Measurements from ENCODE around the gene ZNF12.
"Not testable (repeated sequence)": the region's sequence is repeated elsewhere in the genome, so short reads cannot be mapped to it uniquely, and the experiment has no call there.

The ZNF12 gene

DNA sequence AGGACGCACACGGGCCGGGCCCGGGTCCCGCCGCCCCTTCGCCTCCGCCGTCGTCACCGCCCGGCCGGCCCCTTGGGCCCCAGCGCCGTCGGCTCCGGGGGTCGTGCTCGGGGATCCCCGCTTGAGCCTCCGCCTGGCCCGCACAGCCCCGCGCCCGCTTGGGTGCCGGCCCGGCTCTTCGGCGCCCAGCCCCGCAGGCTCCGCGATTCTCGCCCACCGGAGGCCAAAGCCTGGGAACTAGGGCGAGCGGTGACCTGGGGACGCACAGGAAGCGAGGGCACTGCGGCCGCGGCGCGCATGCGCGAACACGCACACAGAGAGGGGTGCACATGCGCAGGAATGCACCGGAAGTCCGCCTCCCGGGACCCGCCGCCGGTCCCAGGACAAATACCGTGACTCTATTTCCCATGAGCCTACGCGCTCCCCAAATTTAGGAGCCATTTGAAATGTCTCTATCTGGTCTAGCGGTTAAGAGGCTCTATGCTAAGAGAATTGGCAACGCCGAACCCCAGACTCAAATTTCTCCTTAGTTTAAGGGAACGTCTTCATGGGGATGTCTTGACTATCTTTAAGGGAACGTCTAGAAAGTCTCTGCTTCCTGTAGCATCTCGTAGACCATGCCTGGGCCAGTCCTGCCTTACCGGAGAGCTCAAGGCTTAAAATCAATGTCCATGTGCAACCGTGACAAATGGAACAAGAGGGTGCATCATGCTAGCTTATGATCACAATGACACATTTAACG is at the start of gene ZNF12:
ZNF12 (minus strand) TSS at position 282 of the 742 bp plus-strand sequence. CDS start 1,774 bp downstream, outside the sequence.
- peaks cover 0 to 17% (median 12%) of the 10 kb centered on the region in 5 donors for H3K36me3 ChIP-seq (ENCODE audit: control insufficient read depth in 5 of 5, insufficient read depth in 5 of 5, low read length in 5 of 5)
- peaks cover 0 to 3% (median 0%) of the 10 kb centered on the region in 5 donors for H3K27me3 ChIP-seq (ENCODE audit: control insufficient read depth in 5 of 5, insufficient read depth in 4 of 5, low read length in 5 of 5)
- H3K4me1 ChIP-seq (ENCODE audit: control insufficient read depth in 5 of 5, insufficient read depth in 5 of 5, low read length in 5 of 5), result peaks cover 10 to 34% (median 25%) of the 10 kb centered on the region in 5 donors
- H3K9ac ChIP-seq (ENCODE audit: low read length in 5 of 5), result peak within 1 kb of the TSS; percentile 84 to 95 (median 89)
- H3K4me3 ChIP-seq (ENCODE audit: low read depth in 1 of 5, low read length in 5 of 5), result peak within 1 kb of the TSS; percentile 86 to 98 (median 95)
- peak within 1 kb of the TSS; percentile 82 for H3K27ac ChIP-seq (ENCODE audit: low read depth, low read length)
- peaks cover 0 to 4% (median 0%) of the 10 kb centered on the region in 5 donors for H3K9me3 ChIP-seq (ENCODE audit: control insufficient read depth in 5 of 5, low read length in 5 of 5)

- H3K4me1 ChIP-seq (ENCODE audit: control insufficient read depth in 5 of 5, insufficient read depth in 5 of 5, low read length in 5 of 5); H3K4me3 ChIP-seq (ENCODE audit: low read depth in 1 of 5, low read length in 5 of 5); H3K36me3 ChIP-seq (ENCODE audit: control insufficient read depth in 5 of 5, insufficient read depth in 5 of 5, low read length in 5 of 5): not testable (repeated sequence)
These were observed 47.2 kb upstream of the ZNF12 start, which contains the start of gene RSPH10B2 for GRCh38 chr7:6753964-6754363. Gene RSPH10B2 (plus strand): TSS chr7:6754103. CDS start chr7:6757678, 3,575 bp downstream.

GRCh38 chr7:6750173-6750572 is 43.4 kb upstream of the ZNF12 start:
- not testable (repeated sequence) for H3K9ac ChIP-seq (ENCODE audit: low read length in 5 of 5); H3K4me3 ChIP-seq (ENCODE audit: low read depth in 1 of 5, low read length in 5 of 5); H3K9me3 ChIP-seq (ENCODE audit: control insufficient read depth in 5 of 5, low read length in 5 of 5); H3K27ac ChIP-seq (ENCODE audit: low read depth, low read length); H3K4me1 ChIP-seq (ENCODE audit: control insufficient read depth in 5 of 5, insufficient read depth in 5 of 5, low read length in 5 of 5); H3K36me3 ChIP-seq (ENCODE audit: control insufficient read depth in 5 of 5, insufficient read depth in 5 of 5, low read length in 5 of 5); H3K27me3 ChIP-seq (ENCODE audit: control insufficient read depth in 5 of 5, insufficient read depth in 4 of 5, low read length in 5 of 5)

More at GRCh38 chr7:6753964-6754363, 47.2 kb upstream of the ZNF12 start, which contains the start of gene RSPH10B2:
- H3K9ac ChIP-seq (ENCODE audit: low read length in 5 of 5); H3K9me3 ChIP-seq (ENCODE audit: control insufficient read depth in 5 of 5, low read length in 5 of 5); H3K27ac ChIP-seq (ENCODE audit: low read depth, low read length); H3K27me3 ChIP-seq (ENCODE audit: control insufficient read depth in 5 of 5, insufficient read depth in 4 of 5, low read length in 5 of 5): not testable (repeated sequence)

DNA sequence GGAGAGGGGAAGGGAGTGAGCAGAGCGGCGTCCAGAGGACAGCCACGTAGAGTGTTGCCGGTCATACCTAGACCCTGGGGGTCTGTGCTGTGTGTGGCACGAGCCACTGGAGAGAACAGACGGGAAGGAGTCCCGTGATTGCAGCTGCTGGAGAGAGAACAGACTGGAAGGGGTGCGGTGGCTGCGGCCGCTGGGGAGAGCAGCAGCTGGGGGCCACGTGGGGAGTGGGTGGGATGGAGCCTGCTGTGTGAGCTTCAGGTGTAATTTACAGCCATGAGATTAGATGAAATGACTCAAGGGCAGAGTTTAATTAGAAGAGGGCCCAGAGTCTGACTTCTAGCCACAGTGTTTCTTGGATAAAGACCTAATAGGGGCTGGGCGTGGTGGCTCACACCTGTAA is 42.6 kb upstream of the ZNF12 start:
- not testable (repeated sequence) for H3K9ac ChIP-seq (ENCODE audit: low read length in 5 of 5); H3K27ac ChIP-seq (ENCODE audit: low read depth, low read length); H3K4me3 ChIP-seq (ENCODE audit: low read depth in 1 of 5, low read length in 5 of 5); H3K9me3 ChIP-seq (ENCODE audit: control insufficient read depth in 5 of 5, low read length in 5 of 5); H3K27me3 ChIP-seq (ENCODE audit: control insufficient read depth in 5 of 5, insufficient read depth in 4 of 5, low read length in 5 of 5); H3K36me3 ChIP-seq (ENCODE audit: control insufficient read depth in 5 of 5, insufficient read depth in 5 of 5, low read length in 5 of 5); H3K4me1 ChIP-seq (ENCODE audit: control insufficient read depth in 5 of 5, insufficient read depth in 5 of 5, low read length in 5 of 5)

DNA sequence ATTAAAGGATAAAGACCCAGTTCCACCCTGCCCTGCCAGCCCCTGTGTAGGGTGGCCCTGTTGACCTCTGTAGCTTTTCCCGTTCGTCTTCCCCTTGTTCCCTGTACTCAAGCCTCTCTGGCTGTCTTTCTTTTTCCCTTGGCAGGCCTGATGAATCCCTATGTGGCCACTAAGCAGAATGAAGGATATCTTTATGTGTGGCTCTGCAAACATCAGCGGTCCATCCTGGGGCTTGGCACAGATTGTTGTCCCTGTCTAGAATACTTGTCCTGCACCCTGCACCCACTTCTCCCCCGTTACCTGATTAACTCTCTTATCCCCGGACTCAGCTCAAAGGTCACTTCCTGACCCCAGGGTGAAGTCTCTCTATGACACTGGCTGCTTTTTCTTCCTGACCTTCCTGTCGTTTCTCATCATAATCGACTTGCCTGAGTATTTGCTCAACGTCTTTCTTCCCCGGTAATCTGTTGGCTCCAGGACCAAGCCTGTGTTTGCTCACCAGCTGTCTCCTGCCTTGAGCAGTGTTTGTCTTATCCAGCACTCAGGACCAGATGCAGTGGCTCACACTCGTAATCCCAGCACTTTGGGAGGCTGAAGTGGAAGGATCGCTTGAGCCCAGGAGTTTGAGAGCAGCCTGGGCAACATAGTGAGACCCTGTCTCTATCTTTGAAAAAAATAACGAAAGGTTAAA is 37.8 kb upstream of the ZNF12 start:
- not testable (repeated sequence) for H3K4me3 ChIP-seq (ENCODE audit: low read depth in 1 of 5, low read length in 5 of 5); H3K27me3 ChIP-seq (ENCODE audit: control insufficient read depth in 5 of 5, insufficient read depth in 4 of 5, low read length in 5 of 5); H3K9me3 ChIP-seq (ENCODE audit: control insufficient read depth in 5 of 5, low read length in 5 of 5); H3K9ac ChIP-seq (ENCODE audit: low read length in 5 of 5); H3K27ac ChIP-seq (ENCODE audit: low read depth, low read length); H3K4me1 ChIP-seq (ENCODE audit: control insufficient read depth in 5 of 5, insufficient read depth in 5 of 5, low read length in 5 of 5)
- peaks cover 0 to 12% (median 5%) of the 10 kb centered on the region in 5 donors for H3K36me3 ChIP-seq (ENCODE audit: control insufficient read depth in 5 of 5, insufficient read depth in 5 of 5, low read length in 5 of 5)

- H3K27ac ChIP-seq (ENCODE audit: low read depth, low read length); H3K9me3 ChIP-seq (ENCODE audit: control insufficient read depth in 5 of 5, low read length in 5 of 5); H3K27me3 ChIP-seq (ENCODE audit: control insufficient read depth in 5 of 5, insufficient read depth in 4 of 5, low read length in 5 of 5); H3K9ac ChIP-seq (ENCODE audit: low read length in 5 of 5); H3K4me3 ChIP-seq (ENCODE audit: low read depth in 1 of 5, low read length in 5 of 5); H3K4me1 ChIP-seq (ENCODE audit: control insufficient read depth in 5 of 5, insufficient read depth in 5 of 5, low read length in 5 of 5): not testable (repeated sequence)
- peaks cover 3 to 38% (median 27%) of the 10 kb centered on the region in 5 donors for H3K36me3 ChIP-seq (ENCODE audit: control insufficient read depth in 5 of 5, insufficient read depth in 5 of 5, low read length in 5 of 5)
These were observed 31.7 kb upstream of the ZNF12 start for GRCh38 chr7:6738415-6738814.

- H3K4me1 ChIP-seq (ENCODE audit: control insufficient read depth in 5 of 5, insufficient read depth in 5 of 5, low read length in 5 of 5), result peaks cover 2 to 19% (median 10%) of the 10 kb centered on the region in 5 donors
- peak overlapping the region; percentile 76 to 92 (median 87) for H3K4me3 ChIP-seq (ENCODE audit: low read depth in 1 of 5, low read length in 5 of 5)
- H3K9ac ChIP-seq (ENCODE audit: low read length in 5 of 5), result peak overlapping the region; percentile 77 to 93 (median 92)
- no peaks in the 10 kb centered on the region for H3K9me3 ChIP-seq (ENCODE audit: control insufficient read depth in 5 of 5, low read length in 5 of 5)
- H3K27me3 ChIP-seq (ENCODE audit: control insufficient read depth in 5 of 5, insufficient read depth in 4 of 5, low read length in 5 of 5), result no peaks in the 10 kb centered on the region
- H3K27ac ChIP-seq (ENCODE audit: low read depth, low read length), result peak overlapping the region; percentile 82
- peaks cover 0 to 24% (median 8%) of the 10 kb centered on the region in 5 donors for H3K36me3 ChIP-seq (ENCODE audit: control insufficient read depth in 5 of 5, insufficient read depth in 5 of 5, low read length in 5 of 5)
These were observed 23.5 kb upstream of the ZNF12 start for GRCh38 chr7:6730343-6730633.

GRCh38 chr7:6729492-6730342 is 23.0 kb upstream of the ZNF12 start:
- Histone ChIP-seq H3K9ac (ENCODE audit: low read length in 5 of 5) (peak overlapping the region; percentile 77 to 93 (median 92)), H3K27ac (ENCODE audit: low read depth, low read length) (peak overlapping the region; percentile 82), H3K36me3 (ENCODE audit: control insufficient read depth in 5 of 5, insufficient read depth in 5 of 5, low read length in 5 of 5) (peaks cover 0 to 18% (median 5%) of the 10 kb centered on the region in 5 donors), H3K27me3 (ENCODE audit: control insufficient read depth in 5 of 5, insufficient read depth in 4 of 5, low read length in 5 of 5) (no peaks in the 10 kb centered on the region), H3K4me3 (ENCODE audit: low read depth in 1 of 5, low read length in 5 of 5) (peak overlapping the region; percentile 76 to 92 (median 87)), H3K9me3 (ENCODE audit: control insufficient read depth in 5 of 5, low read length in 5 of 5) (no peaks in the 10 kb centered on the region), H3K4me1 (ENCODE audit: control insufficient read depth in 5 of 5, insufficient read depth in 5 of 5, low read length in 5 of 5) (peaks cover 2 to 19% (median 10%) of the 10 kb centered on the region in 5 donors)

DNA sequence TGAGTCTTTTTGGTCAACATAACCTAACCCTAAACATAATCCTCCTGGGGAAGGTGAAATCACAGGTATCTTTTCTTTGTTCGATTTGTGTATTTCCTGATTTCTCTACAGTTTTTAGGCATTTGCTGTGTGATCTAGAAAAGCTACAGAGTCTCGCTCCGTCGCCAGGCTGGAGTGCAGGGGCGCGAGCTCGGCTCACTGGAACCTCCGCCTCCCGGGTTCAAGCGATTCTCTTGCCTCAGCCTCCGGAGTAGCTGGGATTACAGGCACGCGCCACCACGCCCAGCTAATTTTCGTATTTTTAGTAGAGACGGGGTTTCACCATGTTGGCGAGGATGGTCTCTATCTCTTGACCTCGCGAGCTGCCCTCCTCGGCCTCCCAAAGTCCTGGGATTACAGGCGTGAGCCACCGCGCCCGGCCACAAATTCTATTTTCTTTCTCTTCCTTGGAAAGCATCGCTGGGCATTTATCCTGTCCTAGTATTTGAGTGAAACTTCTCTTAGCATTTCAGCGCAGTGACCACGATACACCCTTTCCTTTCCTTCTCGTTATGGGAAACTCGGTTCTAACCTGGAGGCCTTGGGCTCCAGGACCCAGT is 22.2 kb upstream of the ZNF12 start:
- H3K36me3 ChIP-seq (ENCODE audit: control insufficient read depth in 5 of 5, insufficient read depth in 5 of 5, low read length in 5 of 5), result peaks cover 0 to 17% (median 5%) of the 10 kb centered on the region in 5 donors
- H3K9me3 ChIP-seq (ENCODE audit: control insufficient read depth in 5 of 5, low read length in 5 of 5); H3K27me3 ChIP-seq (ENCODE audit: control insufficient read depth in 5 of 5, insufficient read depth in 4 of 5, low read length in 5 of 5): not testable (repeated sequence)
- peaks cover 2 to 19% (median 10%) of the 10 kb centered on the region in 5 donors for H3K4me1 ChIP-seq (ENCODE audit: control insufficient read depth in 5 of 5, insufficient read depth in 5 of 5, low read length in 5 of 5)
- peak overlapping the region in 4 of 5 donors; percentile 85 to 93 (median 92) for H3K9ac ChIP-seq (ENCODE audit: low read length in 5 of 5)
- peak overlapping the region; percentile 82 for H3K27ac ChIP-seq (ENCODE audit: low read depth, low read length)
- H3K4me3 ChIP-seq (ENCODE audit: low read depth in 1 of 5, low read length in 5 of 5), result peak overlapping the region; percentile 76 to 91 (median 81)

Data from subcutaneous abdominal adipose tissue (tissue), 5 donors.